Neural crest cell (in vitro differentiated cells): ENCODE measurements around the gene TPCN1. TPM values are rescaled to one million over a fixed set of nuclear protein-coding genes. Genes with fewer than 3 reads are reported as not detected.

Experiments used
- DNase-seq: peaks from one replicate; pipeline ENCODE4 v3.0.0; 2021; ENCODE audit warnings: low read depth, mixed read lengths, low spot score
- H3K27ac Mint-ChIP-seq: one replicate; pipeline ENCODE4 v1.8.0; 2021; ENCODE audit warnings: mild to moderate bottlenecking, mixed read lengths; ENCODE audit not compliant: unreplicated experiment
- H3K27me3 Mint-ChIP-seq: 2 replicates; pipeline ENCODE4 v1.8.0; 2021; ENCODE audit warnings: low read depth, mild to moderate bottlenecking, mixed read lengths
- H3K36me3 Mint-ChIP-seq: 2 replicates; pipeline ENCODE4 v1.8.0; 2021; ENCODE audit warnings: low read depth, mild to moderate bottlenecking, mixed read lengths
- H3K4me1 Mint-ChIP-seq: 2 replicates; pipeline ENCODE4 v1.8.0; 2021; ENCODE audit warnings: mixed read lengths
- H3K4me3 Mint-ChIP-seq: one replicate; pipeline ENCODE4 v1.8.0; 2021; ENCODE audit warnings: mild to moderate bottlenecking, mixed read lengths
- H3K9me3 Mint-ChIP-seq: 2 replicates; pipeline ENCODE4 v1.8.0; 2021; ENCODE audit warnings: mixed read lengths
- total RNA-seq: library from RNA; stranded (reverse); gene quantifications from 2 replicates; pipeline ENCODE4 v1.2.1, GENCODE V29; 2021
- TF ChIP-seq, protein P1 (sequence below): fragments of 200-600 bp; sonication (generic); conservative IDR thresholded peaks from 2 replicates; pipeline ENCODE4 v1.5.0; 2021; ENCODE audit warnings: antibody characterized with exemption, mild to moderate bottlenecking

The TPCN1 gene
- total RNA-seq, 1 donor from 2014 or later = 18.3 TPM

DNA sequence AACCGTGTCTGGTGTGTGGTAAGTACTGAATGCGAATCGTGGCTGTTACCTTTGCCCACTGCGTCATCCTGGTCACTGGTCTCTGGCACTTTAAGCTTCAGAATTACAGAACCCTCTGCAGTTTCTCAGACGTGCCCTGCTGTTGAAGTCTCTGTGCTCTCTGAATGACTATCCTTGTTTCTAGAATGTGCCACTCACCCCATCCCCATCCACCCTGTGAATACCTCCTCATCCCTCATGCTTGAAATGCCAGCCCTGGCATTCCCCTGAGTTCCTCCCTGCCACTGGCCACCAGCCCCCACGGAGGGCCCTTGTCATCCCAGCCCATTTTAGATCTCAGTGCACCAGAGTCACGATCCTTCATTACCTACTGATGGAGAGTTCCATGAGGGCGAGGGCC lies 21.3 kb downstream of the TPCN1 start:
- Mint-ChIP-seq H3K27ac (no peak overlapping the region), H3K4me3 (no peak overlapping the region), H3K36me3 (peaks cover 2% of the 10 kb centered on the region), H3K4me1 (peaks cover 49% of the 10 kb centered on the region), H3K9me3 (no peaks in the 10 kb centered on the region), H3K27me3 (no peaks in the 10 kb centered on the region)
- no peak for DNase-seq
- TF ChIP-seq, protein P1, sequence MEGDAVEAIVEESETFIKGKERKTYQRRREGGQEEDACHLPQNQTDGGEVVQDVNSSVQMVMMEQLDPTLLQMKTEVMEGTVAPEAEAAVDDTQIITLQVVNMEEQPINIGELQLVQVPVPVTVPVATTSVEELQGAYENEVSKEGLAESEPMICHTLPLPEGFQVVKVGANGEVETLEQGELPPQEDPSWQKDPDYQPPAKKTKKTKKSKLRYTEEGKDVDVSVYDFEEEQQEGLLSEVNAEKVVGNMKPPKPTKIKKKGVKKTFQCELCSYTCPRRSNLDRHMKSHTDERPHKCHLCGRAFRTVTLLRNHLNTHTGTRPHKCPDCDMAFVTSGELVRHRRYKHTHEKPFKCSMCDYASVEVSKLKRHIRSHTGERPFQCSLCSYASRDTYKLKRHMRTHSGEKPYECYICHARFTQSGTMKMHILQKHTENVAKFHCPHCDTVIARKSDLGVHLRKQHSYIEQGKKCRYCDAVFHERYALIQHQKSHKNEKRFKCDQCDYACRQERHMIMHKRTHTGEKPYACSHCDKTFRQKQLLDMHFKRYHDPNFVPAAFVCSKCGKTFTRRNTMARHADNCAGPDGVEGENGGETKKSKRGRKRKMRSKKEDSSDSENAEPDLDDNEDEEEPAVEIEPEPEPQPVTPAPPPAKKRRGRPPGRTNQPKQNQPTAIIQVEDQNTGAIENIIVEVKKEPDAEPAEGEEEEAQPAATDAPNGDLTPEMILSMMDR = no peak

DNA sequence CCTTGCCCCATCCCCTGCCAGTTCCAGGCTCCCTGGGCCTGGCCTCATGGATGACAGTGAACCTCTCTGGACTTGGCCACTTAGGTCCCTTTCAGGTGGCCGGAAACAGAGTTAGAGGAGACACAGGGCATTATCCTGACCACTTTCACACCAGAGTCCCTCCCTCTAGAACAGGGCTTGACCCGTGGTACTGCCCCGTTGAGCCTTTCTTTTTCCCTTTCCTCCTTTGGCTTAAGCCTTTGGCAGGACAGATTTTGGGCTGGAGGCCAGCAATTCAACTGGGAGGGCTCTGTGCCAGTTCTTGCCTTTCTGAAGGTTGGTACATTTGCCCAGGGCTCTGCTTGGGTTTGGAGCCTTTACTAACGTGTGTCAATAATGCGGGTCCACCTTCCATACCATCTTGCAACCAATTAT lies 22.8 kb downstream of the TPCN1 start:
- Mint-ChIP-seq H3K27ac (no peak overlapping the region), H3K4me1 (peaks cover 53% of the 10 kb centered on the region), H3K9me3 (no peaks in the 10 kb centered on the region)

DNA sequence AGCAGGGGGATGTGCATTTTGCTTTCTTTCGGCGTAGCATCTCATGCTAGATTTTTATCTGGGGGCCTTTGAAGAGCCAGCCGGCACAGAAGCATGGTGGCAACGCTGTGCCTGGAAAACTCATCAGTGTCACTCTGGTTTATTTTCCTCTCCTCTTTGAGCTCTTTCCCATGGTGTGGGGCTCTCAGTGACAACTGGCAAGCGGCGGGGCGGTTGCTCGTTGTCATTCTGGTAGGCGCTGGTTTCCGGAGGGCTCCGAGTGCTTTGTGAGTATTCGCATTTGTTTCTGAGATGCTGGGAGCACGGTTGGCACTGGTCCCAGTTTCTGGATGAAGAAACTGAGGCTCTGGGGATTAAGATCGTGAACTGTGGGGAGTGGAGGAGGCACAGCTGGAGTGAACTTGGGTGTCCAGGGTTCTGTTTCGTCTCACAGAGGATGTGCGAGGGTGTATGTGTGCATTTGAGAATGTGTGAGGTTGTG lies 23.3 kb downstream of the TPCN1 start:
- H3K27ac Mint-ChIP-seq = peak overlapping the region; percentile 5
- no peaks in the 10 kb centered on the region for H3K27me3 Mint-ChIP-seq
- H3K4me1 Mint-ChIP-seq = peaks cover 53% of the 10 kb centered on the region
- H3K9me3 Mint-ChIP-seq = no peaks in the 10 kb centered on the region
- H3K4me3 Mint-ChIP-seq = no peak overlapping the region
- no peaks in the 10 kb centered on the region for H3K36me3 Mint-ChIP-seq
- TF ChIP-seq, protein P1 = no peak
- DNase-seq = no peak

More for the DNA sequence above, 22.8 kb downstream of the TPCN1 start:
- no peak overlapping the region for H3K4me3 Mint-ChIP-seq
- TF ChIP-seq, protein P1 = no peak
- H3K36me3 Mint-ChIP-seq = peaks cover 2% of the 10 kb centered on the region
- DNase-seq = no peak
- no peaks in the 10 kb centered on the region for H3K27me3 Mint-ChIP-seq

DNA sequence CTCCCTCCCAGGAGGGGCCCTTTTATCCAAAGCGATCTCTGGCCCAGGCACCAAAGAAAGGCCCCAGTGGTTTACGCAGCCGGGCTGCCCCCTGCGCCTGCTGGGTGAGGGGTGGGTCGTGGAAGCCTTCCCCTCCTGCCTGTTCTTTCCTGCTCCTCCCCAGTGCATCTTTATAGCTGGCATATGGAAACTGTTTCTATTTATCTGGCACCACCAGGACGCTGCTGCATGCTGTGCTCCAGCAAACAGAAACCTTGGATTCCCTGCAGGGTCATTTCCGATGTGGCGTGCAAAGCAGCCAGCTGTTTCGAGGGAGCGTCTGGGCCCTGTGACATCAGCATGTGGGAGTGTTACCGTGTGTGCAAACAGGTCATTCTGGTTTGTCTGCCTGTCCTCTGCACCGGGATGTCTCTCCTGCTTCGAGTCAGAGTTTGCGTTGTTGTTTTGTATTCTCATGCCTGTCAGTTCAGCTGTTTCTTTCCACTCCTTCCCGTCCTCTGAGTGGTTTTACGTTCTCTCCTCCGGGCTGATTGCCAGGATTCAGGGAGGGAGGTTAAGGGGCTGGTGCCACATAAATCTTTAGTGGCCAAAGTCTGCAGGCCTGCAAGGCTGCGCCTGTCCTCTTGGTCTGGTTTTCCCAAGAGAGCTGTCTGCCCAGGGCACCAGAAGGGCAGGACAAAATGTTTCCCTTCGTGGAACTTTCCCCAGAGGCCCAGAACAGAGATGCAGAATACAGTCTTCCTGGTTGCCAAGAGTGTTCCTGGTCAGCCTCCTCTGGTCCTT lies 24.6 kb downstream of the TPCN1 start:
- peak overlapping the region; percentile 69 for H3K27ac Mint-ChIP-seq
- peaks cover 45% of the 10 kb centered on the region for H3K4me1 Mint-ChIP-seq
- TF ChIP-seq, protein P1 = no peak
- H3K9me3 Mint-ChIP-seq = no peaks in the 10 kb centered on the region
- peak overlapping the region; percentile 54 for H3K4me3 Mint-ChIP-seq
- no peaks in the 10 kb centered on the region for H3K27me3 Mint-ChIP-seq
- DNase-seq = peak; percentile 20
- H3K36me3 Mint-ChIP-seq = no peaks in the 10 kb centered on the region

DNA sequence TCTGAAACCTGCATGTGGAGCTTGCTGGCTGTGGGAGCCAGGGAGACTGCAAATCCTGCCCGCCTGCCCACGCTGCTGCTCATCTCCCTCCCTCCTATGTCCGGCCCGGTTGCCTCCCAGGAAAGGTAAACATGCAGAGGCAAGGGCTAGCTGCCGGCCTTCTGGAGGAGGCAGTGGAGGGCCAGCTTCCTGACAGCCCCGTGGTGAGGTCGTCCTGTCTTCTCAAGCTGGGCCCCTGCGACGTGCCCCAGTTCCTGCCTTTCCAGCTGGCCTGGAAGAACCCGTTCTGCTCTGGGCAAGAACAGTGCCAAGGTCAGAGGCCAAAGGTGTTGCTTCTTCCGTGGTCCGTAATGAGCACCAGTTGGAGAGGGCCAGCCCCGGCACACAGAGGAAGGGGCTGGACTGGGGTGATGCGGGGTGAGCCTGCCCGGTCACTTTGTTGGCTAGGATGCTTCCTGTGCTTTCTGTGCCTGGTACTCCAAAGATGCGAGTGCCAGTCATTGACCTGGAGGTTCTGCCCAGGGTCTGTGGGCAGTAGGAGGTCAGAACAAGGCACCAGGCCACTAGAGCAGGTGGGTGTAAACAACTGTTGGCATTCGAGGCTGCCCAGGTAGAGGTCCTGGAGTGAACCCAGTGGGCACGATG lies 25.3 kb downstream of the TPCN1 start:
- no peaks in the 10 kb centered on the region for H3K9me3 Mint-ChIP-seq
- no peaks in the 10 kb centered on the region for H3K36me3 Mint-ChIP-seq
- H3K27ac Mint-ChIP-seq = no peak overlapping the region
- H3K4me3 Mint-ChIP-seq = peak overlapping the region; percentile 54
- TF ChIP-seq, protein P1 = no peak
- no peak for DNase-seq
- no peaks in the 10 kb centered on the region for H3K27me3 Mint-ChIP-seq
- H3K4me1 Mint-ChIP-seq = peaks cover 39% of the 10 kb centered on the region
